Stimulated activated CD4-positive, alpha-beta T cell treated with anti-CD3 and anti-CD28 coated beads, Interleukin-15, amount 100 ng/mL, for 1 hour (primary cell): Measurements from ENCODE around the gene CDH23.

ENCODE experiments used
- DNase-seq, 2 donors: peaks; one replicate each; pipeline ENCODE4 v3.0.0-alpha.2; 2020; ENCODE audit warnings: low read depth in 1 of 2, low spot score in 1 of 2

The CDH23 gene

GRCh38 chr10:71531485-71532446, 135.0 kb downstream of the CDH23 start:
- no peak for DNase-seq

- no peak for DNase-seq
These were observed 136.2 kb downstream of the CDH23 start for GRCh38 chr10:71532878-71533277.

- DNase-seq, result no peak
These were observed 137.2 kb downstream of the CDH23 start for GRCh38 chr10:71533936-71534335.

- DNase-seq, result no peak
These were observed 138.0 kb downstream of the CDH23 start for GRCh38 chr10:71534568-71535194.

GRCh38 chr10:71536332-71536731, 139.6 kb downstream of the CDH23 start:
- no peak for DNase-seq

GRCh38 chr10:71537125-71537524, 140.4 kb downstream of the CDH23 start:
- no peak for DNase-seq

GRCh38 chr10:71537681-71538080, 141.0 kb downstream of the CDH23 start:
- no peak for DNase-seq

- no peak for DNase-seq
These were observed 142.0 kb downstream of the CDH23 start for GRCh38 chr10:71538608-71539260.

GRCh38 chr10:71539442-71540118, 142.9 kb downstream of the CDH23 start:
- DNase-seq, result no peak

- no peak for DNase-seq
These were observed 145.8 kb downstream of the CDH23 start for GRCh38 chr10:71542478-71542877.

GRCh38 chr10:71543608-71544170, 147.0 kb downstream of the CDH23 start:
- no peak for DNase-seq

- DNase-seq, result no peak
These were observed 148.3 kb downstream of the CDH23 start for GRCh38 chr10:71545001-71545400.

- no peak for DNase-seq
These were observed 149.5 kb downstream of the CDH23 start for GRCh38 chr10:71546220-71546619.

- DNase-seq, result no peak
These were observed 150.6 kb downstream of the CDH23 start for GRCh38 chr10:71547312-71547711.

GRCh38 chr10:71547876-71548846, 151.4 kb downstream of the CDH23 start:
- no peak for DNase-seq

- no peak for DNase-seq
These were observed 153.2 kb downstream of the CDH23 start for GRCh38 chr10:71549766-71550533.

- DNase-seq, result no peak
These were observed 153.9 kb downstream of the CDH23 start for GRCh38 chr10:71550628-71551027.

GRCh38 chr10:71551970-71552369, 155.2 kb downstream of the CDH23 start:
- DNase-seq, result no peak

GRCh38 chr10:71553432-71553831, 156.7 kb downstream of the CDH23 start:
- no peak for DNase-seq
